Heart left ventricle (tissue), 16 donors: ENCODE data around the gene MICAL3. TPM values are rescaled to one million over a fixed set of nuclear protein-coding genes. Genes with fewer than 3 reads are reported as not detected.

Experiments used
- ATAC-seq, 4 donors: fragments of 200-7000 bp; cut with Tn5 transposase; one replicate each; pipeline ENCODE4 v1.9.1; 2020 to 2022; ENCODE audit warnings: moderate library complexity in 4 of 4, mild to moderate bottlenecking in 3 of 4, moderate number of reproducible peaks in 1 of 4
- DNase-seq, 5 donors: peaks; one replicate each; pipeline ENCODE4 v3.0.0-alpha.2; 2020
- H3K27ac ChIP-seq, 12 donors: fragments of 200-600 bp; sonication (generic) in 4 of 12; one replicate each; pipeline versions ENCODE4 v1.5.0 to v1.8.0; 2016 to 2022; ENCODE audit warnings: mild to moderate bottlenecking in 2 of 12
- H3K27me3 ChIP-seq, 9 donors: fragments of 200-600 bp; sonication (generic) in 2 of 9; one replicate each; pipeline versions ENCODE4 v1.5.1 to v1.8.0; 2016 to 2022; ENCODE audit warnings: mild to moderate bottlenecking in 3 of 9
- H3K36me3 ChIP-seq, 9 donors: fragments of 200-600 bp; sonication (generic) in 2 of 9; one replicate each; pipeline versions ENCODE4 v1.5.0 to v1.8.0; 2018 to 2022; ENCODE audit warnings: mild to moderate bottlenecking in 2 of 9
- H3K4me1 ChIP-seq, 12 donors: fragments of 200-600 bp; sonication (generic) in 4 of 12; one replicate each; pipeline versions ENCODE4 v1.5.0 to v1.8.0; 2016 to 2022; ENCODE audit warnings: mild to moderate bottlenecking in 3 of 12
- H3K4me3 ChIP-seq, 12 donors: fragments of 200-600 bp; sonication (generic) in 4 of 12; one replicate each; pipeline versions ENCODE4 v1.5.0 to v1.8.0; 2017 to 2022; ENCODE audit warnings: mild to moderate bottlenecking in 9 of 12, moderate library complexity in 4 of 12
- H3K9me3 ChIP-seq, 12 donors: fragments of 200-600 bp; sonication (generic) in 4 of 12; one replicate each; pipeline versions ENCODE4 v1.5.0 to v1.8.0; 2016 to 2022; ENCODE audit warnings: mild to moderate bottlenecking in 1 of 12
- CTCF ChIP-seq, 12 donors: fragments of 200-600 bp; sonication (generic) in 4 of 12; IDR thresholded peaks; one replicate each; pipeline versions ENCODE4 v1.5.0 to v1.8.0; 2018 to 2022; ENCODE audit warnings: antibody characterized with exemption in 12 of 12, mild to moderate bottlenecking in 5 of 12
- POLR2A ChIP-seq, 2 donors: fragments of 450-650 bp; IDR thresholded peaks; one replicate each; pipeline ENCODE4 v1.6.1; 2017; ENCODE audit warnings: antibody characterized with exemption in 2 of 2, mild to moderate bottlenecking in 2 of 2, moderate library complexity in 2 of 2
- WGBS, 4 donors: extraction: QIAGEN DNeasy Blood & Tissue Kit in 2 of 4; methylation state at CpG; one replicate each; pipeline versions ENCODE4 v1.1.5 to v1.1.7; 2013 to 2018; 5-methylcytosine and 5-hydroxymethylcytosine counted together
- intact Hi-C, 10 donors: fragments of 100-400 bp; cut with DNase I; formaldehyde crosslinking; loops; one replicate each; pipeline versions ENCODE4 v1.11.1 to v1.14.2; 2022
- polyA plus RNA-seq, 2 donors: library from polyadenylated mRNA; stranded (reverse); fragments of 200-250 nt; gene quantifications; one replicate each; pipeline ENCODE4 v1.2.3, GENCODE V29; 2013
- total RNA-seq, 9 donors: library from RNA; depleted of rRNA in 2 of 9; stranded (reverse); fragments of >200 nt in 2 of 9; fragmentation: NEBNext Ultra II Directional in 3 of 9; extraction: Animal tissue kit (Norgen Biotek cat#: 25700) in 3 of 9; gene quantifications; one replicate each; pipeline versions ENCODE4 v1.1.0 to v1.2.4, GENCODE V29; 2016 to 2023
- donor health status: ischemic (EF 13 %, LVEDD 7.1; RV severe dilation, severe dysfunction).
- donor health status: healthy with polysubstance abuse.
- donor health status: DM: no; HTN: yes; CAD: no.
- donor health status: DM: no; HTN: no; CAD: no.
- donor health status: ischemic (EF 25% LVEDD 6.9; RV normal size, moderate dysfunction).
- donor health status: ischemic (EF 25% LVEDD 5.7; RV mildly dilated, moderate dysfunction).
- donor health status: healthy.
- donor health status: DM: yes; HTN: yes; CAD: no.
- donor health status: ischemic (EF 35%, LVEDD 5.7; RV mildly dilated, moderate dysfunction).
- donor health status: nonischemic (EF 11% LVEDD 7.7; RV severe dilation, severe dysfunction).
- donor health status: DM: yes; HTN: yes; CAD: no.
- donor health status: PGD.
- donor health status: ischemic (EF 29% LVEDD 5.4; RV normal size, mild dysfunction).
- donor health status: nonischemic (EF 23%, LVEDD 6.1; RV moderate dilation, normal function).

The MICAL3 gene
- total and polyA plus RNA-seq, 11 donors: 41.3 to 125 (median 83.3) TPM

DNA sequence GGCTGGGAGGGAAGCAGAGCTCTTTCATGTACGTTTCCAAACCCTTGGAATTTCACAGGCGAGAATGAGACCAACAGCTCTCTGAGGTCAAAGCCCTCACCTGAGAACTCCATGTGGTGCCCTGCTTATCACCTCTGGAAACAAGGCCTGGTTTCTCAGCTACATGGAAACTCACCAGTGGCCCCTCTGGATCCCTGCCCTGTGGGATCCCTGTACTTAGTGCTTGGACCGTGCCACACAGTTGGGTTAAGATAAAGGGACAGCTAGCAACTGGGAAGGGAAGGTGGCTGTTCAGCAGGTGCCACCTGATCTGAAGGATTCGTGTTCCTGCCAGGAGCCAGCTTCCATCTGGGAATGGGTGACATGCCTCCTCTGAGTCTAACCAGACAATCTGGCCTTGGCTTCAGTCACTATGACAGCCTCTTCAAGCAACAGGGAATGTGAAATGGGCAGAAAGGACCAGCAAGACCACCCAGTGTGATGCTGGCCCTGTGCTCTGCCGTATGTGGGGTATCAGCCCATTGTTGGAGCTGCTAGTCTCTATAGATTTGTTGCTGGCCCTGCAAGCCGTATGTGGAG is 195.8 kb downstream of the MICAL3 start:
- intact Hi-C loops: loop anchor here in 5 of 10 donors (1.0 to 5.0 kb wide), 6 partner anchors 49 to 248 kb away; partner anchors contain the start of genes PEX26 (in 2 of the 5) and MICAL3 (in 1 of the 5)
- DNase-seq (peak in 2 of 5 donors; percentile 58 to 59), ATAC-seq (peak in 2 of 4 donors; percentile 5 to 30)
- WGBS, 4 donors: 49 to 65% (median 60%) methylated on average over 6 of the region's 6 CpGs
- Histone ChIP-seq H3K4me1 (peaks cover 4 to 62% (median 30%) of the 10 kb centered on the region in 12 donors), H3K27ac (peak overlapping the region in 5 of 12 donors; percentile 16 to 64 (median 42)), H3K36me3 (peaks cover 0 to 38% (median 26%) of the 10 kb centered on the region in 9 donors), H3K9me3 (no peaks in the 10 kb centered on the region), H3K4me3 (no peak overlapping the region), H3K27me3 (no peaks in the 10 kb centered on the region)
- TF ChIP-seq CTCF (IDR thresholded peaks at IDR 0.05): no peak
- no peak for TF ChIP-seq POLR2A (IDR thresholded peaks at IDR 0.05)

DNA sequence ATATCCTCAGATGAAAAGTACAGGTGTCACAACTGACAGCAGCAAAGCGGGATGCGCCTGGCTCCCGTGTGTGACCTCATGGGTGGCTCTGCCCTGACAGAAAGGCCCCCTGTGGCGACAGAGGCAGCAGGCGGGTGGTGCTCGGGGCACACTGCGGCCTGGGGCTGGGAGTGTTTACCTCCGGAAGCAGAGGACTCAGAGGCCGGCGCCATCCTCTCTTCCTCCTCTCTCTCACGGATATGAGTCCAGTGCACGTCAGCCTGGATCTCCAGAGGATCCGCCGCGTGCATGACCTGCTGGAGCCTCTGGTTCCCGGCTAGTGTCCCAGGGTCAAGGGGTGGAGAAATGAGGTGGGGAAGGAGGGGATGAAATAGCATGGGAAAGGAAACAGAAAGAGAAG is 196.9 kb downstream of the MICAL3 start:
- intact Hi-C loops: loop anchor here in 1 of 10 donors (5.0 kb wide), 3 partner anchors 50 to 195 kb away; partner anchors contain the start of gene MICAL3
- no peaks in the 10 kb centered on the region for H3K27me3 ChIP-seq
- TF ChIP-seq CTCF (IDR thresholded peaks at IDR 0.05) (no peak), POLR2A (IDR thresholded peaks at IDR 0.05) (no peak)
- peaks cover 4 to 50% (median 23%) of the 10 kb centered on the region in 12 donors for H3K4me1 ChIP-seq
- peaks cover 0 to 46% (median 32%) of the 10 kb centered on the region in 9 donors for H3K36me3 ChIP-seq
- no peak overlapping the region for H3K4me3 ChIP-seq
- no peak overlapping the region for H3K27ac ChIP-seq
- peak in 2 of 5 donors; percentile 28 to 51 for DNase-seq
- no peaks in the 10 kb centered on the region for H3K9me3 ChIP-seq
- WGBS, 4 donors: 83 to 92% (median 85%) methylated on average over 16 of the region's 16 CpGs
- no peak for ATAC-seq

- H3K36me3 ChIP-seq: peaks cover 0 to 60% (median 44%) of the 10 kb centered on the region in 9 donors
- TF ChIP-seq CTCF (IDR thresholded peaks at IDR 0.05): no peak
- no peak for TF ChIP-seq POLR2A (IDR thresholded peaks at IDR 0.05)
- peak overlapping the region in 1 of 12 donors; percentile 33 for H3K27ac ChIP-seq
- 89 to 90% (median 89%) methylated on average over 22 of the region's 22 CpGs for WGBS, 4 donors
- no peaks in the 10 kb centered on the region for H3K9me3 ChIP-seq
- H3K4me1 ChIP-seq: peaks cover 4 to 38% (median 13%) of the 10 kb centered on the region in 12 donors
- no peak for DNase-seq
- ATAC-seq: no peak
- H3K4me3 ChIP-seq: no peak overlapping the region
- intact Hi-C loops: loop anchor here in 1 of 10 donors (5.0 kb wide), 3 partner anchors 51 to 196 kb away; partner anchors contain the start of gene MICAL3
- H3K27me3 ChIP-seq: no peaks in the 10 kb centered on the region
Observed at GRCh38 chr22:17825876-17826550, 198.3 kb downstream of the MICAL3 start.

DNA sequence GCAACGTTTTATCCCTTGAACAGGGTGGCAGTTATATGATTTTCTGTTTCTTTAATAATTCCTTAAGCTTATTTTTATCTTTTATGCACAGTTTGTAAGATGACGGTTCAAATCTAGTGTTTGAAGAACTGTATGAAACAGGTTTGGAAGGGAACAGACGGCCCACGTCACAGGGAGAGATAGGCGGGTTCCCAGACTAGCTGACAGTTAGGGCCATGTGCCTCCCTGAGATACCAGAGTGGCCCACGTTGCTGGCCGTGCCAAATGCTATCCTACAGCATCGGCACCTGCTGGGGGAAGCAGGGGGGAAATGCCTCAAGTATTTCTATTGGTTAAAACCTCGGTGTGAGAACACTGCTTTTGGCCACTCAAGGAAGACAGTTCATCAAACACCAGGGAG is 199.9 kb downstream of the MICAL3 start:
- peaks cover 0 to 64% (median 46%) of the 10 kb centered on the region in 9 donors for H3K36me3 ChIP-seq

More for the DNA sequence above, 199.9 kb downstream of the MICAL3 start:
- ATAC-seq: peak; percentile 71 to 81 (median 76)
- peak overlapping the region in 5 of 12 donors; percentile 26 to 66 (median 49) for H3K27ac ChIP-seq
- no peaks in the 10 kb centered on the region for H3K27me3 ChIP-seq
- H3K9me3 ChIP-seq: no peaks in the 10 kb centered on the region
- peaks cover 0 to 22% (median under 1%) of the 10 kb centered on the region in 12 donors for H3K4me1 ChIP-seq
- DNase-seq: peak in 2 of 5 donors; percentile 60 to 67
- TF ChIP-seq CTCF (IDR thresholded peaks at IDR 0.05): no peak
- TF ChIP-seq POLR2A (IDR thresholded peaks at IDR 0.05): no peak
- intact Hi-C loops: no loop called here
- no peak overlapping the region for H3K4me3 ChIP-seq
- 44 to 57% (median 48%) methylated on average over 9 of the region's 9 CpGs for WGBS, 4 donors
